Neural progenitor cell (in vitro differentiated cells): ENCODE results near the gene SLC7A1. TPM values are rescaled to one million over a fixed set of nuclear protein-coding genes. Genes with fewer than 3 reads are reported as not detected.

Experiments
- DNase-seq: peaks from one replicate; pipeline ENCODE4 v3.0.0-alpha.2; 2016; ENCODE audit warnings: low spot score
- H2AFZ ChIP-seq: fragments of 200-600 bp; sonication (generic); replicated peaks from 2 replicates; pipeline ENCODE4 v1.6.1; 2016; ENCODE audit warnings: antibody characterized with exemption
- H3F3A ChIP-seq: fragments of 200-600 bp; sonication (generic); 2 replicates; pipeline ENCODE4 v1.6.1; 2016; ENCODE audit warnings: antibody characterized with exemption, low read depth
- H3K27ac ChIP-seq: fragments of 200-600 bp; sonication (generic); 2 replicates; pipeline ENCODE4 v1.5.1; 2016; ENCODE audit warnings: mild to moderate bottlenecking
- H3K27me3 ChIP-seq: fragments of 200-600 bp; sonication (generic); 2 replicates; pipeline ENCODE4 v1.6.1; 2016; ENCODE audit warnings: mild to moderate bottlenecking, moderate library complexity
- H3K36me3 ChIP-seq: fragments of 200-600 bp; sonication (generic); 2 replicates; pipeline ENCODE4 v1.5.1; 2016
- H3K4me1 ChIP-seq: fragments of 200-600 bp; sonication (generic); 2 replicates; pipeline ENCODE4 v1.6.1; 2016; ENCODE audit warnings: mixed run types
- H3K4me2 ChIP-seq: fragments of 200-600 bp; sonication (generic); 2 replicates; pipeline ENCODE4 v1.6.1; 2016
- H3K4me3 ChIP-seq: fragments of 200-600 bp; sonication (generic); 2 replicates; pipeline ENCODE4 v1.5.1; 2016
- H3K79me2 ChIP-seq: fragments of 200-600 bp; sonication (generic); 2 replicates; pipeline ENCODE4 v1.6.1; 2016; ENCODE audit warnings: low read depth
- H3K9ac ChIP-seq: fragments of 200-600 bp; sonication (generic); 2 replicates; pipeline ENCODE4 v1.6.1; 2016
- H3K9me3 ChIP-seq: fragments of 200-600 bp; sonication (generic); 2 replicates; pipeline ENCODE4 v1.5.1; 2016; ENCODE audit warnings: low read depth
- H4K20me1 ChIP-seq: fragments of 200-600 bp; sonication (generic); 2 replicates; pipeline ENCODE4 v1.6.1; 2016; ENCODE audit warnings: low read depth
- H3K27ac Mint-ChIP-seq: 3 replicates; pipeline ENCODE4 v1.8.0; 2021; ENCODE audit warnings: mixed read lengths
- H3K27me3 Mint-ChIP-seq: 2 replicates; pipeline ENCODE4 v1.8.0; 2022; ENCODE audit warnings: low read depth, mild to moderate bottlenecking, inconsistent platforms, moderate library complexity, mixed read lengths; ENCODE audit not compliant: insufficient read depth
- H3K36me3 Mint-ChIP-seq: 3 replicates; pipeline ENCODE4 v1.8.0; 2021; ENCODE audit warnings: mixed read lengths
- H3K4me1 Mint-ChIP-seq: 3 replicates; pipeline ENCODE4 v1.8.0; 2021; ENCODE audit warnings: mixed read lengths
- H3K4me3 Mint-ChIP-seq: 3 replicates; pipeline ENCODE4 v1.8.0; 2021; ENCODE audit warnings: mild to moderate bottlenecking, moderate library complexity, mixed read lengths
- H3K9me3 Mint-ChIP-seq: 3 replicates; pipeline ENCODE4 v1.8.0; 2020; ENCODE audit warnings: mixed read lengths
- EZH2 ChIP-seq: fragments of 200-600 bp; sonication (generic); IDR thresholded peaks from 2 replicates; pipeline ENCODE4 v1.6.1; 2017; ENCODE audit warnings: antibody characterized with exemption, mild to moderate bottlenecking, moderate library complexity
- EZH2phosphoT487 ChIP-seq: fragments of 200-600 bp; sonication (generic); IDR thresholded peaks from 2 replicates; pipeline ENCODE4 v1.6.1; 2017; ENCODE audit warnings: antibody characterized with exemption
- total RNA-seq: library from RNA; depleted of rRNA; stranded (reverse); fragments of >200 nt; gene quantifications from 2 replicates; pipeline ENCODE4 v1.2.3, GENCODE V29; 2015; ENCODE audit warnings: low replicate concordance
- TF ChIP-seq, protein P1 (sequence below): fragments of 200-600 bp; sonication (generic); IDR thresholded peaks from 2 replicates; pipeline ENCODE4 v1.5.1; 2017; ENCODE audit warnings: antibody characterized with exemption, mild to moderate bottlenecking

The SLC7A1 gene
- total RNA-seq, 1 donor from 2014 or later: 16.2 TPM

DNA sequence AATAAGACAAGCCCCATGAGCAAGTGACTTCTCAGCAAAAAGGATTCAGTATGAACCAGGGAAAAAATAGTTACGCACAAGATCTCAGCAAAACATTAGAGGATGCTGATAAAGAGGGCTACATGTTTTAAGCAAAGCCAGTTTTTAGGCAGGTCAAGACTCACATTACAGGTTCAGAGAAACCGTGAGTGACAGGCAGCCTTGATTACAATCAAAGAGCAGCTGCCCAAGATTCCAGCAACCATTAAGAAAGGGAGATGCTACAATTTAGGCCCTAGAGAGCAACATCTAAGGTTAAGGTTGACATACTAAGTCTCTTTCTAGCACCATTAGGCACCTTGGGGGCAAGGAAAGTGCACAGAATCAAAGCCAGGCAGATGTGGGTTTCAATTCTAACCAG is 2.8 kb upstream of the SLC7A1 start:
- Mint-ChIP-seq H3K4me1 (peaks cover 17% of the 10 kb centered on the region), H3K4me3 (no peak overlapping the region), H3K27me3 (no peaks in the 10 kb centered on the region), H3K9me3 (no peaks in the 10 kb centered on the region), H3K36me3 (no peaks in the 10 kb centered on the region), H3K27ac (no peak overlapping the region)
- H2AFZ ChIP-seq: no peak overlapping the region
- TF ChIP-seq EZH2 (no peak), EZH2phosphoT487 (no peak)
- TF ChIP-seq, protein P1, sequence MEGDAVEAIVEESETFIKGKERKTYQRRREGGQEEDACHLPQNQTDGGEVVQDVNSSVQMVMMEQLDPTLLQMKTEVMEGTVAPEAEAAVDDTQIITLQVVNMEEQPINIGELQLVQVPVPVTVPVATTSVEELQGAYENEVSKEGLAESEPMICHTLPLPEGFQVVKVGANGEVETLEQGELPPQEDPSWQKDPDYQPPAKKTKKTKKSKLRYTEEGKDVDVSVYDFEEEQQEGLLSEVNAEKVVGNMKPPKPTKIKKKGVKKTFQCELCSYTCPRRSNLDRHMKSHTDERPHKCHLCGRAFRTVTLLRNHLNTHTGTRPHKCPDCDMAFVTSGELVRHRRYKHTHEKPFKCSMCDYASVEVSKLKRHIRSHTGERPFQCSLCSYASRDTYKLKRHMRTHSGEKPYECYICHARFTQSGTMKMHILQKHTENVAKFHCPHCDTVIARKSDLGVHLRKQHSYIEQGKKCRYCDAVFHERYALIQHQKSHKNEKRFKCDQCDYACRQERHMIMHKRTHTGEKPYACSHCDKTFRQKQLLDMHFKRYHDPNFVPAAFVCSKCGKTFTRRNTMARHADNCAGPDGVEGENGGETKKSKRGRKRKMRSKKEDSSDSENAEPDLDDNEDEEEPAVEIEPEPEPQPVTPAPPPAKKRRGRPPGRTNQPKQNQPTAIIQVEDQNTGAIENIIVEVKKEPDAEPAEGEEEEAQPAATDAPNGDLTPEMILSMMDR: no peak
- H4K20me1 ChIP-seq: peaks cover 7% of the 10 kb centered on the region
- H3K4me1 ChIP-seq: no peaks in the 10 kb centered on the region
- H3K4me2 ChIP-seq: no peak overlapping the region
- no peak overlapping the region for H3K27ac ChIP-seq
- H3K27me3 ChIP-seq: peaks cover 21% of the 10 kb centered on the region
- peaks cover 9% of the 10 kb centered on the region for H3F3A ChIP-seq
- no peak for DNase-seq
- H3K79me2 ChIP-seq: peaks cover 19% of the 10 kb centered on the region
- no peak overlapping the region for H3K4me3 ChIP-seq
- no peaks in the 10 kb centered on the region for H3K36me3 ChIP-seq
- no peaks in the 10 kb centered on the region for H3K9me3 ChIP-seq
- H3K9ac ChIP-seq: no peak overlapping the region

DNA sequence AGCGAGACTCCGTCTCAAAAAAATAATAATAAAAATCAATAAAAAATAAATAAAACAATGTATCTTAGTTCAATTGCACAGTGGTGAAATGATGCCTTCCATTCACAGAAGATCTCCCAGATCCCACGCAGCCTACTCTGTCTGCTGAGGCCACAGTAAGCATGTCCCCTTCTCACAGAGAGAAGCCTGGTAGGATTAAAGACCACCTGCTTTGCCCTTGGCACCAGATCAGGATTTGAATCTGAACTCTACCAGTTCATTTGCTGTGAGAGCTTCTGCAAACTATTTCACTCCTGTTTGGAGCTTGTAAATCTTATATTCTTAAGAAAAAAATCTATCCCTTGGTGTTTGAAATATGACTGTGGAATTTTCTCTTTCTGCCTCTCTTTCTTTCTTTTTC is 2.2 kb upstream of the SLC7A1 start:
- Histone ChIP-seq H3K9me3 (no peaks in the 10 kb centered on the region), H3K4me1 (no peaks in the 10 kb centered on the region), H3K4me2 (no peak overlapping the region), H3K79me2 (peaks cover 26% of the 10 kb centered on the region), H3K27ac (no peak overlapping the region), H3K36me3 (no peaks in the 10 kb centered on the region), H3F3A (peaks cover 9% of the 10 kb centered on the region), H4K20me1 (peaks cover 14% of the 10 kb centered on the region), H3K27me3 (peaks cover 21% of the 10 kb centered on the region), H3K4me3 (no peak overlapping the region), H3K9ac (no peak overlapping the region), H2AFZ (no peak overlapping the region)
- peaks cover 2% of the 10 kb centered on the region for H3K36me3 Mint-ChIP-seq
- H3K4me1 Mint-ChIP-seq: peaks cover 19% of the 10 kb centered on the region
- H3K4me3 Mint-ChIP-seq: peak overlapping the region; percentile 7
- TF ChIP-seq, protein P1: no peak
- no peaks in the 10 kb centered on the region for H3K9me3 Mint-ChIP-seq
- no peak overlapping the region for H3K27ac Mint-ChIP-seq
- DNase-seq: no peak
- no peaks in the 10 kb centered on the region for H3K27me3 Mint-ChIP-seq

DNA sequence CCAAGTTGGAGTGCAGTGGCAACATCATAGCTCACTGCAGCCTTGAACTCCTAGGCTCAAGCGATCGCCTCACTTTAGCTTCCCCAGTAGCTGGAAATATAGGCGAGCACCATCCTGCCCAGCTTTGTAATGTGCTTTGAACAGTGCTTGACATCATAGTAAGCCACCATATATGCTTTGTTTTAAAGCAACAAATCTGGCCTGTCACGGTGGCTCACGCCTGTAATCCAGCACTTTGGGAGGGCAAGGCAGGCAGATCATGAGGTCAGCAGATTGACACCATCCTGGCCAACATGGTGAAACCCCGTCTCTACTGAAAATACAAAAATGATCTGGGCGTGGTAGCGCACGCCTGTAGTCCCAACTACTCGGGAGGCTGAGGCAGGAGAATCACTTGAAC is 1.8 kb upstream of the SLC7A1 start:
- Mint-ChIP-seq H3K9me3 (no peaks in the 10 kb centered on the region), H3K27ac (no peak overlapping the region), H3K36me3 (peaks cover 2% of the 10 kb centered on the region), H3K27me3 (no peaks in the 10 kb centered on the region), H3K4me3 (peak overlapping the region; percentile 85), H3K4me1 (peaks cover 23% of the 10 kb centered on the region)
- peaks cover 21% of the 10 kb centered on the region for H3K27me3 ChIP-seq
- TF ChIP-seq, protein P1: no peak
- TF ChIP-seq EZH2phosphoT487: no peak
- DNase-seq: no peak
- H3K4me2 ChIP-seq: no peak overlapping the region
- H3K79me2 ChIP-seq: peaks cover 30% of the 10 kb centered on the region
- no peaks in the 10 kb centered on the region for H3K9me3 ChIP-seq
- H4K20me1 ChIP-seq: peaks cover 18% of the 10 kb centered on the region
- no peak overlapping the region for H2AFZ ChIP-seq
- H3K4me1 ChIP-seq: no peaks in the 10 kb centered on the region
- H3K9ac ChIP-seq: no peak overlapping the region
- no peak overlapping the region for H3K27ac ChIP-seq
- H3F3A ChIP-seq: peaks cover 9% of the 10 kb centered on the region
- H3K36me3 ChIP-seq: no peaks in the 10 kb centered on the region
- H3K4me3 ChIP-seq: no peak overlapping the region

DNA sequence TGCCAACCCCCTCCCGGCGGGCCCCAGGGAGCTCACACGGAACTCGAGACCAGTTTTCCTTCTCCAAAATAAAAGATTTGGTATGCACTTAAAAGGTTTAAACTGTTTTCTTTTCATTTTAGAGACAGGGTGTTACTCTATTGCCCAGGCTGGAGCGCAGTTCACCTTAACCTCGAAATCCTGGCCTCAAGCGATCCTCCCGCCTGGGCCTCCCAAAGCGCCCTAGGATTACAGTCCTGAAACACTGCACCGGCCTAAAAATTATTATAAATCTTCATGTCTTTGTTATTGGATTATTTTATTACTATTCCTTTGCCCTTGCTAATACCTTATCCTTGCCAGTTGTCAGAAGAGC is 553 bp upstream of the SLC7A1 start:
- peaks cover 25% of the 10 kb centered on the region for H4K20me1 ChIP-seq
- peaks cover 2% of the 10 kb centered on the region for H3K36me3 Mint-ChIP-seq
- peaks cover 42% of the 10 kb centered on the region for H3K79me2 ChIP-seq
- H3K9ac ChIP-seq: no peak overlapping the region
- peak overlapping the region; percentile 95 for H3K4me3 ChIP-seq
- H3K9me3 ChIP-seq: no peaks in the 10 kb centered on the region
- H3K27ac ChIP-seq: no peak overlapping the region
- no peaks in the 10 kb centered on the region for H3K9me3 Mint-ChIP-seq
- peak overlapping the region; percentile 13 for H3K27ac Mint-ChIP-seq
- H3K36me3 ChIP-seq: no peaks in the 10 kb centered on the region
- H3K4me3 Mint-ChIP-seq: peak overlapping the region; percentile 85
- peaks cover 9% of the 10 kb centered on the region for H3F3A ChIP-seq
- no peaks in the 10 kb centered on the region for H3K4me1 ChIP-seq
- H3K27me3 ChIP-seq: peaks cover 21% of the 10 kb centered on the region
- DNase-seq: no peak
- TF ChIP-seq EZH2 (no peak), EZH2phosphoT487 (no peak)
- TF ChIP-seq, protein P1: no peak
- no peaks in the 10 kb centered on the region for H3K27me3 Mint-ChIP-seq
- peak overlapping the region; percentile 40 for H2AFZ ChIP-seq
- H3K4me2 ChIP-seq: peak overlapping the region; percentile 72
- H3K4me1 Mint-ChIP-seq: peaks cover 35% of the 10 kb centered on the region
